ENCODE results near the gene CYB561A3.
A peak's percentile ranks its signal among the peaks of the same experiment; 100 is the strongest.

Gene CYB561A3

GRCh38 chr11:61369372-61370348, 8.0 kb upstream of the CYB561A3 start:
- Histone ChIP-seq H3K9ac (ENCODE audit: low read depth in 1 of 2, low read length in 2 of 2) (no peak overlapping the region), H3K36me3 (ENCODE audit: control insufficient read depth in 1 of 2, insufficient read depth in 2 of 2, low read length in 2 of 2) (peaks cover 36 to 53% of the 10 kb centered on the region in 2 donors), H3K9me3 (ENCODE audit: control insufficient read depth in 1 of 2, low read length in 2 of 2) (no peaks in the 10 kb centered on the region), H3K27me3 (ENCODE audit: control insufficient read depth in 1 of 2, insufficient read depth in 2 of 2, low read length in 2 of 2) (no peaks in the 10 kb centered on the region), H3K27ac (ENCODE audit: low read depth, low read length) (no peak overlapping the region), H3K4me3 (ENCODE audit: low read depth in 1 of 2, low read length in 2 of 2) (no peak overlapping the region), H3K4me1 (ENCODE audit: control insufficient read depth in 1 of 2, insufficient read depth in 2 of 2, low read length in 2 of 2) (no peaks in the 10 kb centered on the region)

DNA sequence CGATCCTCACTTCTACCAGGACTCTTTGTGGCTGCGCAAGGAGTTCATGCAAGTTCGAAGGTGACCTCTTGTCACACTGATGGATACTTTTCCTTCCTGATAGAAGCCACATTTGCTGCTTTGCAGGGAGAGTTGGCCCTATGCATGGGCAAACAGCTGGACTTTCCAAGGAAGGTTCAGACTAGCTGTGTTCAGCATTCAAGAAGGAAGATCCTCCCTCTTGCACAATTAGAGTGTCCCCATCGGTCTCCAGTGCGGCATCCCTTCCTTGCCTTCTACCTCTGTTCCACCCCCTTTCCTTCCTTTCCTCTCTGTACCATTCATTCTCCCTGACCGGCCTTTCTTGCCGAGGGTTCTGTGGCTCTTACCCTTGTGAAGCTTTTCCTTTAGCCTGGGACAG, 7.0 kb upstream of the CYB561A3 start:
- Histone ChIP-seq H3K27ac (ENCODE audit: low read depth, low read length) (no peak overlapping the region), H3K4me1 (ENCODE audit: control insufficient read depth in 1 of 2, insufficient read depth in 2 of 2, low read length in 2 of 2) (peaks cover 0 to 2% of the 10 kb centered on the region in 2 donors), H3K9ac (ENCODE audit: low read depth in 1 of 2, low read length in 2 of 2) (no peak overlapping the region), H3K36me3 (ENCODE audit: control insufficient read depth in 1 of 2, insufficient read depth in 2 of 2, low read length in 2 of 2) (peaks cover 41 to 59% of the 10 kb centered on the region in 2 donors), H3K9me3 (ENCODE audit: control insufficient read depth in 1 of 2, low read length in 2 of 2) (no peaks in the 10 kb centered on the region), H3K4me3 (ENCODE audit: low read depth in 1 of 2, low read length in 2 of 2) (no peak overlapping the region), H3K27me3 (ENCODE audit: control insufficient read depth in 1 of 2, insufficient read depth in 2 of 2, low read length in 2 of 2) (no peaks in the 10 kb centered on the region)

DNA sequence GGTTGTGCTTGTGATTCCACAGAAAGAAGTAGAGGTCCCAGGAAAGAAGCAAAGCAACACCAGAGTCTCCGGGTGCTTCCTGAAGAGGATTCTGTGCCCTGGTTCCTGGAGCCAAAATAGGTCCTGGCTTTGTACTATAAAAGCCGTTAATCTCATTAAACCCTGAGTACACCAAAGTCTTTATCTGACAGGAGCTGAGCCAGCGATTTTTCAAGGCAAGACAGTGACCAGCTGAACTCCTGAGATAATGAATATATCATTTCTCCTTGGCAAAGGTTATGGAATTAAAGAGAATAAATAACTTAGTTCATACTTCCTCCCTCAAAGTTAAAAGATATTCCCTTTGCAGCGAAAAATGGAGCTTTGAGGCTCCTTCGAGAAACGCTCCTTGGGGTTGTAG, 5.7 kb upstream of the CYB561A3 start:
- Histone ChIP-seq H3K27ac (ENCODE audit: low read depth, low read length) (no peak overlapping the region), H3K27me3 (ENCODE audit: control insufficient read depth in 1 of 2, insufficient read depth in 2 of 2, low read length in 2 of 2) (no peaks in the 10 kb centered on the region), H3K4me3 (ENCODE audit: low read depth in 1 of 2, low read length in 2 of 2) (no peak overlapping the region), H3K4me1 (ENCODE audit: control insufficient read depth in 1 of 2, insufficient read depth in 2 of 2, low read length in 2 of 2) (peaks cover 8 to 11% of the 10 kb centered on the region in 2 donors), H3K9me3 (ENCODE audit: control insufficient read depth in 1 of 2, low read length in 2 of 2) (no peaks in the 10 kb centered on the region), H3K36me3 (ENCODE audit: control insufficient read depth in 1 of 2, insufficient read depth in 2 of 2, low read length in 2 of 2) (peaks cover 41 to 59% of the 10 kb centered on the region in 2 donors), H3K9ac (ENCODE audit: low read depth in 1 of 2, low read length in 2 of 2) (no peak overlapping the region)

DNA sequence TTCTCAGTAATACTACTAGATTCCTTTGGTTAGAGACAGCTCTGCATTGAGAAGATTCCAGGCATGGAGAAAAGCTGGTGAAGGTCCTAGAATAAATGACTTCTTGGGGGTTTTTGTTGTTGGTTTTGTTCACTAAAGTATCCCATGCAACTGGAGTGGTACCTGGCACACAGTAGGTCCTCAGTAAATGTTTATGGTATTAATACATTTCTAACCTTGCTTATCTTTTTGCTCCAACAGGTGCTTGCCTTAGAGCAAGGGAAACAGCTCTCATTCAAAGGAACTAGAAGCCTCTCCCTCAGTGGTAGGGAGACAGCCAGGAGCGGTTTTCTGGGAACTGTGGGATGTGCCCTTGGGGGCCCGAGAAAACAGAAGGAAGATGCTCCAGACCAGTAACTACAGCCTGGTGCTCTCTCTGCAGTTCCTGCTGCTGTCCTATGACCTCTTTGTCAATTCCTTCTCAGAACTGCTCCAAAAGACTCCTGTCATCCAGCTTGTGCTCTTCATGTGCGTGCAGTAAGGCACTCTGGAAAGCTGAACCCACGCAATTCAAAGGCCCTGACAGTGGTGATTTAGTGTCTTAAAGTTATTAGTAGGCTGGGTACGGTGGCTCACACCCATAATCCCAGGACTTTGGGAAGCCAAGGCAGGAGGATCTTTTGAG, 2.5 kb upstream of the CYB561A3 start:
- Histone ChIP-seq H3K27me3 (ENCODE audit: control insufficient read depth in 1 of 2, insufficient read depth in 2 of 2, low read length in 2 of 2) (no peaks in the 10 kb centered on the region), H3K9me3 (ENCODE audit: control insufficient read depth in 1 of 2, low read length in 2 of 2) (no peaks in the 10 kb centered on the region), H3K27ac (ENCODE audit: low read depth, low read length) (no peak overlapping the region), H3K4me3 (ENCODE audit: low read depth in 1 of 2, low read length in 2 of 2) (no peak overlapping the region), H3K9ac (ENCODE audit: low read depth in 1 of 2, low read length in 2 of 2) (no peak overlapping the region), H3K36me3 (ENCODE audit: control insufficient read depth in 1 of 2, insufficient read depth in 2 of 2, low read length in 2 of 2) (peaks cover 31 to 44% of the 10 kb centered on the region in 2 donors), H3K4me1 (ENCODE audit: control insufficient read depth in 1 of 2, insufficient read depth in 2 of 2, low read length in 2 of 2) (peaks cover 29 to 30% of the 10 kb centered on the region in 2 donors)

DNA sequence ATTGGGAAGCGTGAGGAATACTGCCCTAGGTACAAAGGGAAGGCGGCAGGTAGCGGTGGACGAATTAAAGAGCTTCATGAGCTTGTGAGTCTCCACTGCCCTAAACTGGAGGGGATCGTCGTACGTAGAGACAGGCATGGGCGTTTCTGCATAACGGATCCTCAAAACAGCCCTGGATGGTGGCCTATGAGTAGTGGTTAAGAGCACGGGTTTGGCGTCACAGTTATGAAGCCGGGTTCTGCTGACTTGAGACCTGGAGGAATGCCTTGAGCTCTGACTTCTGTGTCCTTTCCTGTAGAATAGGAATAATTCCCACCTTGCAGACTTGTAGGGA, 827 bp upstream of the CYB561A3 start:
- Histone ChIP-seq H3K4me3 (ENCODE audit: low read depth in 1 of 2, low read length in 2 of 2) (peak overlapping the region; percentile 80 to 90), H3K9ac (ENCODE audit: low read depth in 1 of 2, low read length in 2 of 2) (peak overlapping the region; percentile 87 to 98), H3K27ac (ENCODE audit: low read depth, low read length) (peak overlapping the region; percentile 97), H3K36me3 (ENCODE audit: control insufficient read depth in 1 of 2, insufficient read depth in 2 of 2, low read length in 2 of 2) (peaks cover 20 to 28% of the 10 kb centered on the region in 2 donors), H3K27me3 (ENCODE audit: control insufficient read depth in 1 of 2, insufficient read depth in 2 of 2, low read length in 2 of 2) (no peaks in the 10 kb centered on the region), H3K9me3 (ENCODE audit: control insufficient read depth in 1 of 2, low read length in 2 of 2) (no peaks in the 10 kb centered on the region), H3K4me1 (ENCODE audit: control insufficient read depth in 1 of 2, insufficient read depth in 2 of 2, low read length in 2 of 2) (peaks cover 31 to 36% of the 10 kb centered on the region in 2 donors)

GRCh38 chr11:61361237-61361740, 393 bp downstream of the CYB561A3 start:
- H3K9ac ChIP-seq (ENCODE audit: low read depth in 1 of 2, low read length in 2 of 2) = peak overlapping the region; percentile 87 to 98
- H3K36me3 ChIP-seq (ENCODE audit: control insufficient read depth in 1 of 2, insufficient read depth in 2 of 2, low read length in 2 of 2) = peaks cover 11 to 16% of the 10 kb centered on the region in 2 donors
- no peaks in the 10 kb centered on the region for H3K9me3 ChIP-seq (ENCODE audit: control insufficient read depth in 1 of 2, low read length in 2 of 2)
- H3K4me3 ChIP-seq (ENCODE audit: low read depth in 1 of 2, low read length in 2 of 2) = peak overlapping the region; percentile 80 to 90
- H3K27me3 ChIP-seq (ENCODE audit: control insufficient read depth in 1 of 2, insufficient read depth in 2 of 2, low read length in 2 of 2) = no peaks in the 10 kb centered on the region
- H3K27ac ChIP-seq (ENCODE audit: low read depth, low read length) = peak overlapping the region; percentile 97
- H3K4me1 ChIP-seq (ENCODE audit: control insufficient read depth in 1 of 2, insufficient read depth in 2 of 2, low read length in 2 of 2) = peaks cover 31 to 41% of the 10 kb centered on the region in 2 donors

- Histone ChIP-seq H3K9ac (ENCODE audit: low read depth in 1 of 2, low read length in 2 of 2) (no peak overlapping the region), H3K27ac (ENCODE audit: low read depth, low read length) (no peak overlapping the region)
Measured at GRCh38 chr11:61359516-61359915, 2.2 kb downstream of the CYB561A3 start.

DNA sequence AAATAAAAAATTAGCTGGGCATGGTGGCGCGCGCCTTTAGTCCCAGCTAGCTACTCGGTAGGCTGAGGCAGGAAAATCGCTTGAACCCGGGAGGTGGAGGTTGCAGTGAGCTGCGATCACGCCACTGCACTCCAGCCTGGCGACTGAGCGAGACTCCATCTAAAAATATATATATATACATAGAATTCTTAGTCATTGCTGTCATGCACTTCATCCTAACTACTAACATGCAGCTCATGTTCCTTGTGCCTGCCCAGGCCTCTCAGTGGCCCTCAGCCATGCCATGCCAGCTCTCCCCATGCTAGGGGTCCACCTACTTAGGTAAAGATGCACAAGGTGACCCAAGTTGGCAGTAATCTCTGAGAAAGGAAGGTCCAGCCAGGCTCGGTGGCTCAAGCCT, 3.1 kb downstream of the CYB561A3 start:
- Histone ChIP-seq H3K9ac (ENCODE audit: low read depth in 1 of 2, low read length in 2 of 2) (no peak overlapping the region), H3K27ac (ENCODE audit: low read depth, low read length) (no peak overlapping the region), H3K36me3 (ENCODE audit: control insufficient read depth in 1 of 2, insufficient read depth in 2 of 2, low read length in 2 of 2) (peaks cover 1 to 6% of the 10 kb centered on the region in 2 donors), H3K4me1 (ENCODE audit: control insufficient read depth in 1 of 2, insufficient read depth in 2 of 2, low read length in 2 of 2) (peaks cover 33 to 47% of the 10 kb centered on the region in 2 donors), H3K9me3 (ENCODE audit: control insufficient read depth in 1 of 2, low read length in 2 of 2) (no peaks in the 10 kb centered on the region), H3K27me3 (ENCODE audit: control insufficient read depth in 1 of 2, insufficient read depth in 2 of 2, low read length in 2 of 2) (no peaks in the 10 kb centered on the region), H3K4me3 (ENCODE audit: low read depth in 1 of 2, low read length in 2 of 2) (no peak overlapping the region)

More at GRCh38 chr11:61359516-61359915, 2.2 kb downstream of the CYB561A3 start:
- Histone ChIP-seq H3K27me3 (ENCODE audit: control insufficient read depth in 1 of 2, insufficient read depth in 2 of 2, low read length in 2 of 2) (no peaks in the 10 kb centered on the region), H3K4me3 (ENCODE audit: low read depth in 1 of 2, low read length in 2 of 2) (no peak overlapping the region), H3K4me1 (ENCODE audit: control insufficient read depth in 1 of 2, insufficient read depth in 2 of 2, low read length in 2 of 2) (peaks cover 31 to 41% of the 10 kb centered on the region in 2 donors), H3K9me3 (ENCODE audit: control insufficient read depth in 1 of 2, low read length in 2 of 2) (no peaks in the 10 kb centered on the region), H3K36me3 (ENCODE audit: control insufficient read depth in 1 of 2, insufficient read depth in 2 of 2, low read length in 2 of 2) (peaks cover 4 to 8% of the 10 kb centered on the region in 2 donors)

DNA sequence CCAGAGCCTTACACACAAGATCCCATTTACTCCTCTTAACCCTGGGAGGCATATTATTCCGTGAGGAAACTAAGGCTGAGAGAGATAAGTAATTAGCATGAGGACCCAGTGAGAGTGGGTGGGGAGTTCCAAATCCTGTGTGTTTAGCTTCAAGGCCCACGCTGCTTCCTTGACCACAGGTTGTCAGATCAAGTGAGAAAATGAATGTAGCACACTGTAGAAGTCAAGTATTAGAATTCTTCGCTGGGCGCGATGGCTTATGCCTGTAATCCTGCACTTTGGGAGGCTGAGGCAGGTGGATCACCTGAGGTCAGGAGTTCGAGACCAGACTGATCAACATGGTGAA, 3.8 kb downstream of the CYB561A3 start:
- no peak overlapping the region for H3K27ac ChIP-seq (ENCODE audit: low read depth, low read length)

More for the DNA sequence above, 3.8 kb downstream of the CYB561A3 start:
- Histone ChIP-seq H3K36me3 (ENCODE audit: control insufficient read depth in 1 of 2, insufficient read depth in 2 of 2, low read length in 2 of 2) (peaks cover 8 to 13% of the 10 kb centered on the region in 2 donors), H3K9me3 (ENCODE audit: control insufficient read depth in 1 of 2, low read length in 2 of 2) (no peaks in the 10 kb centered on the region), H3K4me1 (ENCODE audit: control insufficient read depth in 1 of 2, insufficient read depth in 2 of 2, low read length in 2 of 2) (peaks cover 32 to 46% of the 10 kb centered on the region in 2 donors), H3K4me3 (ENCODE audit: low read depth in 1 of 2, low read length in 2 of 2) (no peak overlapping the region), H3K9ac (ENCODE audit: low read depth in 1 of 2, low read length in 2 of 2) (no peak overlapping the region), H3K27me3 (ENCODE audit: control insufficient read depth in 1 of 2, insufficient read depth in 2 of 2, low read length in 2 of 2) (no peaks in the 10 kb centered on the region)
